ENCODE results near the gene FSTL5.

- no peak for TF ChIP-seq USF1 (IDR thresholded peaks at IDR 0.05)
- TF ChIP-seq RAD21 (IDR thresholded peaks at IDR 0.05; ENCODE audit: low read depth), result no peak
- no peak for TF ChIP-seq REST (IDR thresholded peaks at IDR 0.05; ENCODE audit: low read depth)
- TF ChIP-seq EP300 (IDR thresholded peaks at IDR 0.05; ENCODE audit: borderline replicate concordance), result no peak
- no peak for TF ChIP-seq MAX (IDR thresholded peaks at IDR 0.05)
- TF ChIP-seq YY1 (IDR thresholded peaks at IDR 0.05; ENCODE audit: low read depth), result no peak
These were observed 117.7 kb downstream of the FSTL5 start for GRCh38 chr4:162046135-162046534.

Measured in Ishikawa (cell line).